Vagina (tissue), 2 donors: ENCODE measurements around the gene MND1. TPM values are rescaled to one million over a fixed set of nuclear protein-coding genes. Genes with fewer than 3 reads are reported as not detected.
"Not testable (repeated sequence)": the region's sequence is repeated elsewhere in the genome, so short reads cannot be mapped to it uniquely, and the experiment has no call there.

ENCODE experiments used
- DNase-seq, 2 donors: peaks; one replicate each; pipeline ENCODE4 v3.0.0-alpha.2; 2017; ENCODE audit errors: extremely low spot score in 2 of 2
- H3K27ac ChIP-seq: fragments of 200-600 bp; sonication (generic); one replicate; pipeline ENCODE4 v1.5.1; 2019
- H3K27me3 ChIP-seq: fragments of 200-600 bp; sonication (generic); one replicate; pipeline ENCODE4 v1.5.1; 2019
- H3K36me3 ChIP-seq, 2 donors: fragments of 200-600 bp; sonication (generic); one replicate each; pipeline ENCODE4 v1.5.1; 2017 to 2019
- H3K4me1 ChIP-seq: fragments of 200-600 bp; sonication (generic); one replicate; pipeline ENCODE4 v1.5.1; 2019
- H3K4me3 ChIP-seq, 2 donors: fragments of 200-600 bp; sonication (generic); 1 replicate in 1 of 2; 2 replicates in 1 of 2; pipeline ENCODE4 v1.5.1; 2016 to 2019
- H3K9me3 ChIP-seq: fragments of 200-600 bp; sonication (generic); one replicate; pipeline ENCODE4 v1.5.1; 2019
- POLR2A ChIP-seq, 2 donors: fragments of 450-650 bp; IDR thresholded peaks; one replicate each; pipeline ENCODE4 v1.6.1; 2017; ENCODE audit warnings: antibody characterized with exemption in 2 of 2, mild to moderate bottlenecking in 2 of 2, moderate library complexity in 2 of 2
- POLR2AphosphoS5 ChIP-seq, 2 donors: sonication (generic); formaldehyde crosslinking; IDR thresholded peaks; one replicate each; pipeline ENCODE4 v1.9.0; 2017; ENCODE audit warnings: antibody characterized with exemption in 2 of 2, mild to moderate bottlenecking in 2 of 2, low read depth in 1 of 2; ENCODE audit not compliant: insufficient read depth in 1 of 2
- intact Hi-C: fragments of 100-400 bp; cut with DNase I; formaldehyde crosslinking; loops from one replicate; pipeline ENCODE4 v1.15.1; 2023
- total RNA-seq: library from RNA; depleted of rRNA; stranded (reverse); fragments of >200 nt; gene quantifications from one replicate; pipeline ENCODE4 v1.2.3, GENCODE V29; 2016
- TF ChIP-seq, protein P1 (sequence below), 3 experiments: fragments of 450-650 bp in 2 of 3; fragments of 200-600 bp in 1 of 3; sonication (generic) in 1 of 3; IDR thresholded peaks; one replicate each; pipeline ENCODE4 v1.5.1; 2017 to 2019; ENCODE audit warnings: antibody characterized with exemption in 3 of 3, mild to moderate bottlenecking in 2 of 3, moderate library complexity in 2 of 3

The MND1 gene
- total RNA-seq, 1 donor from 2014 or later, result not detected

- no peak overlapping the region for H3K4me3 ChIP-seq
- H3K4me1 ChIP-seq, result peaks cover 6% of the 10 kb centered on the region
- intact Hi-C loops, result no loop called here
- TF ChIP-seq, protein P1, sequence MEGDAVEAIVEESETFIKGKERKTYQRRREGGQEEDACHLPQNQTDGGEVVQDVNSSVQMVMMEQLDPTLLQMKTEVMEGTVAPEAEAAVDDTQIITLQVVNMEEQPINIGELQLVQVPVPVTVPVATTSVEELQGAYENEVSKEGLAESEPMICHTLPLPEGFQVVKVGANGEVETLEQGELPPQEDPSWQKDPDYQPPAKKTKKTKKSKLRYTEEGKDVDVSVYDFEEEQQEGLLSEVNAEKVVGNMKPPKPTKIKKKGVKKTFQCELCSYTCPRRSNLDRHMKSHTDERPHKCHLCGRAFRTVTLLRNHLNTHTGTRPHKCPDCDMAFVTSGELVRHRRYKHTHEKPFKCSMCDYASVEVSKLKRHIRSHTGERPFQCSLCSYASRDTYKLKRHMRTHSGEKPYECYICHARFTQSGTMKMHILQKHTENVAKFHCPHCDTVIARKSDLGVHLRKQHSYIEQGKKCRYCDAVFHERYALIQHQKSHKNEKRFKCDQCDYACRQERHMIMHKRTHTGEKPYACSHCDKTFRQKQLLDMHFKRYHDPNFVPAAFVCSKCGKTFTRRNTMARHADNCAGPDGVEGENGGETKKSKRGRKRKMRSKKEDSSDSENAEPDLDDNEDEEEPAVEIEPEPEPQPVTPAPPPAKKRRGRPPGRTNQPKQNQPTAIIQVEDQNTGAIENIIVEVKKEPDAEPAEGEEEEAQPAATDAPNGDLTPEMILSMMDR (IDR thresholded peaks at IDR 0.05), result no peak
- TF ChIP-seq POLR2AphosphoS5 (IDR thresholded peaks at IDR 0.05; ENCODE audit: insufficient read depth in 1 of 2, low read depth in 1 of 2) (no peak), POLR2A (IDR thresholded peaks at IDR 0.05) (no peak)
- H3K27me3 ChIP-seq, result no peaks in the 10 kb centered on the region
- no peaks in the 10 kb centered on the region for H3K36me3 ChIP-seq
- DNase-seq, result no peak
- H3K27ac ChIP-seq, result no peak overlapping the region
- no peaks in the 10 kb centered on the region for H3K9me3 ChIP-seq
Observed at GRCh38 chr4:153413842-153414241, 69.4 kb downstream of the MND1 start.

GRCh38 chr4:153416456-153416855, 72.0 kb downstream of the MND1 start:
- intact Hi-C loops, H3K27me3 ChIP-seq, H3K4me1 ChIP-seq, DNase-seq, H3K36me3 ChIP-seq, H3K4me3 ChIP-seq, H3K9me3 ChIP-seq, H3K27ac ChIP-seq: not testable (repeated sequence)

DNA sequence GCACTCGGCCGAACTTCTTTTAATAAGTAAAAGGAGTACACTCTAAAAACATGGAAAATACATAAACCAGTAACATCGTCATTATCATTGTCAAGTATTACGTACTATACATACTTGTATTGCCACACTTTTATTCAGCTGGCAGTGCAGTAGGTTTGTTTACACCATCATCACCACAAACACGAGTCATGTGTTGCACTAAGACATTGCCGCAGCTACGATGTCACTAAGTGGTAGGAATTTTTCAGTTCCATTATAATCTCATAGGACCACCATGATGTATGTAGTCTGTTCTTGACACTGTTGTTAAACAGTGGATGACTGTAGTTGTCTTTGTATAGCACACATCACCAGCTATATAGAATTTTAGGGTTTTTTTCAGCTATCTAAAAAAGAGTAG, 73.6 kb downstream of the MND1 start:
- no peaks in the 10 kb centered on the region for H3K4me1 ChIP-seq
- DNase-seq, result no peak
- H3K4me3 ChIP-seq, result no peak overlapping the region
- TF ChIP-seq POLR2AphosphoS5 (IDR thresholded peaks at IDR 0.05; ENCODE audit: insufficient read depth in 1 of 2, low read depth in 1 of 2) (no peak), POLR2A (IDR thresholded peaks at IDR 0.05) (no peak)
- TF ChIP-seq, protein P1 (IDR thresholded peaks at IDR 0.05), result no peak
- no peaks in the 10 kb centered on the region for H3K36me3 ChIP-seq
- no peaks in the 10 kb centered on the region for H3K9me3 ChIP-seq
- no peak overlapping the region for H3K27ac ChIP-seq
- no peaks in the 10 kb centered on the region for H3K27me3 ChIP-seq
- intact Hi-C loops, result no loop called here

DNA sequence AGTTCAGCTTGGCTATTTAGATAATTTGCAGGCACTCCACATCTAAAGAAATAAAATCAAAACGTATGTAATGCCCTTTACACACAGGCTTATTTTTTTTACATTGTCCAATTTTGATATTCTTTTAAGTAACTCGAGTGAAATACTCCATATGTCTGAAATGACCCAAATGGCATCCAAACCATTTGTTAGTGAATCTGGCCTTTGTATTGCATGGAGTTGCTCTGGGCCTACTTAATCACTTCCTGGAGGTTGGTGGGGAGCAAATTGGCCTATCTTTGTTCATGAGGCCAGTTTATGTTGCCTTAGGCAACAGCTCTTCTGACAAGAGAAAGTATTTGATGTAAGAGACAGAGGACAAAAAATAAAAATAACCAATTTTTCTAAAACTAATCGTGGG, 74.1 kb downstream of the MND1 start:
- intact Hi-C loops, result no loop called here
- no peaks in the 10 kb centered on the region for H3K36me3 ChIP-seq
- no peak for DNase-seq
- H3K4me1 ChIP-seq, result no peaks in the 10 kb centered on the region
- TF ChIP-seq POLR2A (IDR thresholded peaks at IDR 0.05), result no peak
- no peak for TF ChIP-seq POLR2AphosphoS5 (IDR thresholded peaks at IDR 0.05; ENCODE audit: insufficient read depth in 1 of 2, low read depth in 1 of 2)
- TF ChIP-seq, protein P1 (IDR thresholded peaks at IDR 0.05), result no peak
- no peaks in the 10 kb centered on the region for H3K27me3 ChIP-seq
- H3K9me3 ChIP-seq, result no peaks in the 10 kb centered on the region
- no peak overlapping the region for H3K4me3 ChIP-seq
- H3K27ac ChIP-seq, result no peak overlapping the region

GRCh38 chr4:153419029-153419428, 74.5 kb downstream of the MND1 start:
- Histone ChIP-seq H3K27me3 (no peaks in the 10 kb centered on the region), H3K27ac (no peak overlapping the region), H3K36me3 (no peaks in the 10 kb centered on the region), H3K4me3 (no peak overlapping the region), H3K4me1 (no peaks in the 10 kb centered on the region), H3K9me3 (no peaks in the 10 kb centered on the region)
- DNase-seq, result no peak
- TF ChIP-seq POLR2A (IDR thresholded peaks at IDR 0.05) (no peak), POLR2AphosphoS5 (IDR thresholded peaks at IDR 0.05; ENCODE audit: insufficient read depth in 1 of 2, low read depth in 1 of 2) (no peak)
- TF ChIP-seq, protein P1 (IDR thresholded peaks at IDR 0.05), result no peak
- intact Hi-C loops, result no loop called here
